Activated naive CD4-positive, alpha-beta T cell treated with anti-CD3 and anti-CD28 coated beads, Interleukin-2, amount 10 ng/mL, durations not matched to agents 7 days and 5 days (primary cell): ENCODE results near the gene CDH4.

Source experiments
- CTCF ChIA-PET: fragments of 350-600 bp; sonication (Branson Sonifier 250); formaldehyde crosslinking; loops from one replicate; lab custom pipeline; 2021; ENCODE audit warnings: antibody characterized with exemption; lab: Charles Lee
- DNase-seq: peaks from one replicate; pipeline ENCODE4 v3.0.0-alpha.2; 2020
- H3K27ac Mint-ChIP-seq: one replicate; pipeline ENCODE4 v1.8.0; 2021; ENCODE audit warnings: mild to moderate bottlenecking, moderate library complexity, mixed read lengths
- H3K27me3 Mint-ChIP-seq: one replicate; pipeline ENCODE4 v1.8.0; 2021; ENCODE audit warnings: mild to moderate bottlenecking, mixed read lengths
- H3K36me3 Mint-ChIP-seq: one replicate; pipeline ENCODE4 v1.8.0; 2021; ENCODE audit warnings: mixed read lengths
- H3K4me1 Mint-ChIP-seq: one replicate; pipeline ENCODE4 v1.8.0; 2021; ENCODE audit warnings: mixed read lengths
- H3K4me3 Mint-ChIP-seq: one replicate; pipeline ENCODE4 v1.8.0; 2021; ENCODE audit warnings: mild to moderate bottlenecking, moderate library complexity, mixed read lengths
- H3K9me3 Mint-ChIP-seq: one replicate; pipeline ENCODE4 v1.8.0; 2021; ENCODE audit warnings: mixed read lengths

CDH4 gene

DNA sequence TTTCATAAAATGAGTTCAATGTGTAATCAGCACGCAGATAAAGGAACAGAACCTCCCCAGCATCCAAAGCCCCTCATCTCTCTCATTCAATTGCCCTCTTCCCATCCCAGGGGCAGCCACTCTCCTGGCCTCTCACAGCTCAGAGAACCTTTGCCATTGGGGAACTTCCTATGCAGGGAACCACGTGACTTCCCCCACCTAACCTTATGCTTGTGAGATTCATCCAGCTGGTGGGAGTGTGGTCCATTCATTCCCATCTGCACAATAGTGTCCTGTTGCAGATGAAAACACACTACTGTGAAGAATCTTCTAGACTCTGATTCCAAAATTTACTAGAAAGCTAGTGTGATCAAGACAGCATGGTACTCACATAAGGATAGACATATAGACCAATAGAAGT lies 299.3 kb downstream of the CDH4 start:
- Mint-ChIP-seq H3K4me3 (no peak overlapping the region), H3K27ac (no peak overlapping the region), H3K4me1 (no peaks in the 10 kb centered on the region), H3K27me3 (no peaks in the 10 kb centered on the region), H3K36me3 (no peaks in the 10 kb centered on the region), H3K9me3 (peaks cover 22% of the 10 kb centered on the region)
- DNase-seq = no peak
- CTCF ChIA-PET = no interaction called here

DNA sequence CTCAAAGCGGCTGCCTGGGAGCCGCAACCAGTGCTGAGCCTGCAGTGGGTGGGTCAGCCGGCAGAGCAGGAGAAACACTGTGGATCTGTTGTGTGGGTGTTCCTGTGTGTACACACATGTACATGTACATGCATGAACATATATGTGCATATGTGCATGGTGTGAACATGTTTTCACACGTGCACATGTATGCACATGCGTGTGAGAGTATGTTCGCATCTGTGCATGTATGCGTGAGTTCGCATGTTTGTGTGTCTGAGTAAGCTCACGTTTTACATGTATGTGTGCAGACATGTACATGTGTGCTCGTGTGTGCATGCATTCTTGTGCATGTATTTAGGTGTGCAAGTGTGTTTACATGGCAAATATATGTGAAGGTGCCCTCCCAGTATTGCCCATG lies 302.6 kb downstream of the CDH4 start:
- H3K4me3 Mint-ChIP-seq = no peak overlapping the region
- DNase-seq = no peak
- CTCF ChIA-PET = no interaction called here
- H3K27ac Mint-ChIP-seq = no peak overlapping the region
- H3K4me1 Mint-ChIP-seq = no peaks in the 10 kb centered on the region
- no peaks in the 10 kb centered on the region for H3K27me3 Mint-ChIP-seq
- H3K9me3 Mint-ChIP-seq = peaks cover 22% of the 10 kb centered on the region
- no peaks in the 10 kb centered on the region for H3K36me3 Mint-ChIP-seq

DNA sequence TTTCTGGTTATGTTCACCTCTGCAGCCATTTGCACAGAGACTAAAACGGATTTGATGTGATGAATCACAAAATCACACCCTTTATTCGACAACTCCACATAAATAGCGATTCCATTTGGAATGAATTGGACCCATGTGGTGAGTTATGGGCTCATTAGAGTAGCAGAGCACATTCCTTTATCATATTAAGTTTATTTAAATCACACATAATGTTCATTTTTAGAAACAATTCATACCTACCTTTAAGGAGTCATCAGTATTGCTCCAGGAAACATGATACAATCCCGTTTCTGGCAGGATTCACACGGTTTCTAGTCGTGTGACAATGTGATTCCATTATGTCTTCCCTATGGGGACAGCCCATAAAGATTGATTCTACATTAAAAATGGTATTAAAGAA lies 303.5 kb downstream of the CDH4 start:
- H3K4me1 Mint-ChIP-seq = no peaks in the 10 kb centered on the region

DNA sequence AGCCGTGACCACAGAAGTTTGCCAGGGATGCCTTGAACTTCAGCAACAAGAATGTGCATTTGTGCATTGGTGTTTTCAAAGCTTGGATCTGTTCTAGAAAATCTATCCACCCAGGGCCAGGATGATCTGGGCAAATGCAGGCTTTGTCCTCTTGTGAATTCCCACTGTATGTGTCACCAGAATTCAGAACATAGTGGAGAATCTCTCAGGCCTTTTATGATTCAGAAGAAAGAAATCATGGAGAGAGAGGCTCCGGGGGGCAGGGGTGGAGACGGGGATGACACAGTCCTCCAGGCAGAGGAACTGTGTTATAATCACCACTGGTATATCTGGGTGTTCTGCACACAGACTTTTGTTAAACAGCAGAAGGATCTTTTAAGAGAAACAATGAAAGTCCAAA lies 304.1 kb downstream of the CDH4 start:
- Mint-ChIP-seq H3K36me3 (no peaks in the 10 kb centered on the region), H3K4me1 (no peaks in the 10 kb centered on the region), H3K27ac (no peak overlapping the region), H3K9me3 (peaks cover 21% of the 10 kb centered on the region), H3K4me3 (no peak overlapping the region), H3K27me3 (no peaks in the 10 kb centered on the region)
- no peak for DNase-seq
- CTCF ChIA-PET = no interaction called here

More for the DNA sequence above, 303.5 kb downstream of the CDH4 start:
- CTCF ChIA-PET = no interaction called here
- peaks cover 22% of the 10 kb centered on the region for H3K9me3 Mint-ChIP-seq
- no peak overlapping the region for H3K4me3 Mint-ChIP-seq
- no peaks in the 10 kb centered on the region for H3K36me3 Mint-ChIP-seq
- DNase-seq = no peak
- H3K27me3 Mint-ChIP-seq = no peaks in the 10 kb centered on the region
- no peak overlapping the region for H3K27ac Mint-ChIP-seq

DNA sequence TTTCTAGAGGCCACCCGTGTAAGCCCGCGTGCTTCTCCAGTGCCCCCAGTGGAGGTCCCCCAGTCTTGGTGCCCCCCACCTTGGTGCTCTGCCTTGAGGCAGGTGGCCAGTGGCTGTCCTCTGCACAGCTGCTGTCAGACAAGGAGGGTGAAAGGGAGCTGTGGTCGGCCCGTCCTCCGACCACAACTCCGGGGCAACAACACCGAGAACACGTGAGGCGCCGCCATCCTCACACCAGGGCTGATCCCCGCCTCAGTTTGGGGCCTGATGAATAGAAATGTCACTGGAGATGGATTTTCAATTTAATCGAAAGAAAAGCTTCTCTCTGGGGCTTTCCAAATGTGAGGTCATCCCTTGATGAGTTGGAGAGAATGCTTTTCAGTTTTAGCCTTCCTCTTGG lies 304.6 kb downstream of the CDH4 start:
- Mint-ChIP-seq H3K4me3 (no peak overlapping the region), H3K27me3 (no peaks in the 10 kb centered on the region), H3K36me3 (no peaks in the 10 kb centered on the region), H3K9me3 (peaks cover 16% of the 10 kb centered on the region), H3K27ac (no peak overlapping the region), H3K4me1 (no peaks in the 10 kb centered on the region)
- no peak for DNase-seq
- CTCF ChIA-PET = no interaction called here

DNA sequence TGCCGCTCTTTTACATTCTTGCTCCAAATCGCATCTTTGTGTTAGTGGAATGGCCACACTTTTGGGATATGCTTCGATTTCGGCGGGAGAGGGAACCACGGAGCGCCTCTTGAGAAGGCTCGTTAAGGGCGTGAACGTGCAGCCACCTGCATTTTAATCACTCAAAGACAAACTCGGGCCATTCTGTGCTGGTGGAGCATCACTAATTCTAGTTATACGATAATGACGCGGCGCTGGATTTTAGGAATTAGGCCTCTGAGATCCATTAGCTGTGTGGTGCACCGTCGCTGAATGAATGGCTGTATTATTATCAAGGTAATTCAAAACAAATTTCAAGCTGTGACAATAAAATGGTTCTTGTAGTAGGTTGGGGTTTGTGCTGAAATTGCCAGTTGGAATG lies 305.6 kb downstream of the CDH4 start:
- Mint-ChIP-seq H3K27me3 (no peaks in the 10 kb centered on the region), H3K4me3 (no peak overlapping the region), H3K27ac (no peak overlapping the region), H3K9me3 (peaks cover 12% of the 10 kb centered on the region), H3K4me1 (no peaks in the 10 kb centered on the region), H3K36me3 (no peaks in the 10 kb centered on the region)
- no peak for DNase-seq
- CTCF ChIA-PET = no interaction called here

DNA sequence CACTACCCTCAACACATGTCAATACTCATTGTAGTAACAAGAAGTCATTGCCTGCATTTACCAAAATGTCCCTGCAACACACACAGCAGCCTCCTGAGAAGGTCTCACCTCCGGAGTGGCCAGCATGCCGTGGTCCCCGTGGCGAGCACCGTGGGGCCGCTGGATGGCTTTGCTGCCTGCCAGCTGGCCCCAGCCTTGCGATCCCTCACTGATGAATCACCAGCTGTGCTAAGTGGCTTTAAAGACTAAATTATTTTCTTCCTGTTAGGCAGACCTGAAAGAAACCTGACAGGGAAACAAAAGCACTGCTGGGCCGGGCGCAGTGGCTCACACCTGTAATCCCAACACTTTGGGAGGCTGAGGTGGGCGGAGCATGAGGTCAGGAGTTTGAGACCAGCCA lies 306.7 kb downstream of the CDH4 start:
- Mint-ChIP-seq H3K4me3 (no peak overlapping the region), H3K27me3 (no peaks in the 10 kb centered on the region), H3K36me3 (no peaks in the 10 kb centered on the region), H3K9me3 (peaks cover 6% of the 10 kb centered on the region), H3K27ac (no peak overlapping the region), H3K4me1 (no peaks in the 10 kb centered on the region)
- DNase-seq = no peak
- CTCF ChIA-PET = no interaction called here

DNA sequence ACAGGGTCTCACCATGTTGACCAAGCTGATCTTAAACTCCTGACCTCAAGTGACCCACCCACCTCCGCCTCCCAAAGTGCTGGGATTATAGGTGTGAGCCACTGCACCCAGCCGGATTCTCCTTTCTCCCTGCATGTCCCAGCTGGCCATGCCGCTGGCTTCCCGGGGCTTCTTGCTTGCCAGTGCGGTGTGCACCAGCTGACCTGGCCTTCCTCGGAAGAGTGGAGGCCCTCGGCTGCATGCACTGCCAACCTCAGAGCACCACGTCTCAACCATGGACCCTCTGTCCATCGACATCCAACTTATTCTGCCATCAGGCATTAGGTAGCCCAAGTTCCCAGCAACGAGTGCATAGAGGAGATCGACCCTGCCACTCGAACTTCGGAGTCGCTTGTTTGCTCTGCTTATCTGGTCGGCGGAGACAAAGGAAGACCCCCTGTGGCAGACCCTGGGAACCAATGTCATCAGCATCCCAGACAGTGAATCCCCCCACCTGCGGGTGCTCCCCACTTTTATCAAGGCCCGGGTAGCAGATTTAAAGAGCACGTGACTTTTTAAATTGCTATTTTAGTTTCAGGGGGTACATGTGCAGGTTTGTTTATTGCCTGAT lies 307.8 kb downstream of the CDH4 start:
- H3K4me3 Mint-ChIP-seq = no peak overlapping the region

DNA sequence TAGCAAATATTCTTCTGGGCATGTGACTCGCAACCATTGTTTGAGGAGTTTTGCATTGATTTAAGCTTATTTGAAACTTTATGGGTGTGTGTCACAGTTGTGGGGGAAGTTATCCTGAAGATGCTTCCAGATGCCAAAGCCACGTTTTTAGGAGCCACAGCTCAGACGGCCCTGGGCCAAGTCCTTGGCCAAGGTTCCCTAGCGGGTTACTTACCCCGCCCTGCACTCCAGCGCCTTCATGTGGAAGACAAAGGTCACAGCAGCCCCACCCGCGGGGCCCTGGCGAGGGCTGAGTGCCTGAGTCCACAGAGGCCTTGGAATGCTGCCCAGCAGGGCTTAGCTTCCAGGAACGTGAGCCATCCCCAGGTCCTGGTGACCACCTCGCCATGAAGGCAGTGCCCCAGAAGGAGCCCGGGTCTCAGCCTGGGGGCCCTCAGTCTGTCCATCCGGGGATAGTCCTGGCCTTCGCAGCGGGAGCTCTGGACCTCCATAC lies 308.3 kb downstream of the CDH4 start:
- Mint-ChIP-seq H3K4me1 (no peaks in the 10 kb centered on the region), H3K36me3 (no peaks in the 10 kb centered on the region), H3K27ac (no peak overlapping the region), H3K27me3 (no peaks in the 10 kb centered on the region), H3K4me3 (no peak overlapping the region), H3K9me3 (peaks cover 4% of the 10 kb centered on the region)
- no peak for DNase-seq
- CTCF ChIA-PET = no interaction called here

More for the DNA sequence above, 307.8 kb downstream of the CDH4 start:
- H3K4me1 Mint-ChIP-seq = no peaks in the 10 kb centered on the region
- CTCF ChIA-PET = no interaction called here
- peaks cover 8% of the 10 kb centered on the region for H3K9me3 Mint-ChIP-seq
- H3K27ac Mint-ChIP-seq = no peak overlapping the region
- no peaks in the 10 kb centered on the region for H3K36me3 Mint-ChIP-seq
- no peaks in the 10 kb centered on the region for H3K27me3 Mint-ChIP-seq
- DNase-seq = no peak

DNA sequence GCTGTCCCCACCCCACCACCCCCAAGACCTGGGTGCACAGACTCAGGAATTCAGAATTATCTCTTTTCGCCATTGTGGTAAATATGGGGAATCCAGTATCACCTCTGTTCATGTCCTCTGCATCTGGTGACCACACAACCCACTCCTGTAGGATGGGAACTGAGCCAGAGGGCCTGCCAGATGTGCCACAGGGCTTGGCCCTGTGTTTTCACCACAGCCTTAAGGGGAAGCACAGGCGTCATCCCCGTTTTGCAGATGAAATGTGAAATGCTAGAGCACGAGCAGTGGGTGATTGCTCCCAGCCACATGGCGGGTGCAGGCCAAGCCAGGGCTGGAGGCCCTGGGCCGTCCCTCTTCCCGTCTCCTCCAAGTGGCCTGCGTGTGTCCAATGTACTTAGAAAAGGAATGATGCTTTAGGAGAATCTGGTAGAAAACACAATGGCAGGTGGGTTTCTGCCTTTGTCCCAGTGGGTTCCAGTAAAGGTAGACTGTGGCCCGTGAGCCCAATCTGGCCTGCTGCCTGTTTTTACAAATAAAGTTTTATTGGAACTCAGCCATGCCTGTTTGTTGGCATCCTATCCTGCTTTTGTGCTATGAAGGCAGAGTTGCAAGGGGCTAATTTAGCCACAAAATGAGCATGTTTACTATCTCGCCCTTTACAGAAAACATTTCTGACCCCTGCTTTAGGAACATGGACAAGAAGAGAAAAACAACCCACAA lies 309.2 kb downstream of the CDH4 start:
- H3K36me3 Mint-ChIP-seq = no peaks in the 10 kb centered on the region
- CTCF ChIA-PET = no interaction called here
- H3K9me3 Mint-ChIP-seq = peaks cover 8% of the 10 kb centered on the region
- no peaks in the 10 kb centered on the region for H3K4me1 Mint-ChIP-seq
- H3K4me3 Mint-ChIP-seq = no peak overlapping the region
- no peaks in the 10 kb centered on the region for H3K27me3 Mint-ChIP-seq
- no peak for DNase-seq
- H3K27ac Mint-ChIP-seq = no peak overlapping the region

DNA sequence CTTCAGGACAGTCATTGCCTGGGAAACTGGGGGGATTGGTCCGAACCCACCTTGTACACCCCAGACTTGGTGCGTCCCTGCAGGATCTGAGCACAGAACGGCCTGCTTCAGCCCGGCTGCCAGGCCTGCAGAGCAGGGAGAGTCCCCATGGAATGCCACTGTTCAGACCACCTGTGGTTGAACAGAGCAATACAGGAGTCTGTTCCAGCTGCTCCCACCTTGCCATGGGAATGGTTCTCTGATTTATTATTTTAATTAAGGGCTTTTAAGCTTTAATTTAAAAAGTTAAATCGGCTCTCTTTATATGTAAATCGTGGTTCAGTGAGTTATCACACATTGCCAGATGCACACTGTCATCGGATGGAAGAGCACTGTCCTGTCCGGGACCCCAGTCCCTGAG lies 310.4 kb downstream of the CDH4 start:
- CTCF ChIA-PET = no interaction called here
- Mint-ChIP-seq H3K36me3 (no peaks in the 10 kb centered on the region), H3K9me3 (peaks cover 10% of the 10 kb centered on the region), H3K27ac (no peak overlapping the region), H3K4me1 (no peaks in the 10 kb centered on the region), H3K27me3 (no peaks in the 10 kb centered on the region), H3K4me3 (no peak overlapping the region)
- DNase-seq = no peak

DNA sequence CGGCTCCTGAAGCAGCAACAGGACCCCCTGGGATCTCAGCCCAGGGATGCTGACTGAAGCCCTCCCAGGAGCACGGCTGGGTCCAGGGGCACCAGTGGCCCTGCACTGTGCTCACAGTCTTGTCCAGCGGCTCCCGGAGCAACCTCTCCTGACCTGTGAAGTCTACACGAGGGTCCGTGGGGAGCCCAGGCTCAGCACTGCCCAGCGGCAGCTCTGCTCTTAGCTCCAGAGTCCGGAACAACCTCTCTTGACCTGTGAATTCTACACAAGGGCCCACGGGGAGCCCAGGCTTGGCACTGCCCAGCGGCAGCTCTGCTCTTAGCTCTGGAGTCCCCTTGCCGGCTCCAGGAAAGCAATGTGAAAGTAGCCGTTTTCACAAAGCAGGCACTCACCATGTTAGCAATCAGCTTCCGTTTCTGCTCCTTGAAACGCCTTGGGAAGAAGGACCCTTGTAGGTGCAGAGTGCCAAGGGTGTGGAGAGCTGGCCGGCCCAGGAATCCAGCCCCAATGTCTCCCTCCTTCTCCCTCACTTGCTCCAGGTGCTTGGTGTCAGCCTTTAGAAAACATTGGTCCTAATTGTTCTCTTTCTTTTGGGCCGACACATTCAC lies 310.9 kb downstream of the CDH4 start:
- no peak for DNase-seq
- no peaks in the 10 kb centered on the region for H3K36me3 Mint-ChIP-seq
- no peaks in the 10 kb centered on the region for H3K27me3 Mint-ChIP-seq
- H3K27ac Mint-ChIP-seq = no peak overlapping the region
- H3K4me3 Mint-ChIP-seq = no peak overlapping the region
- CTCF ChIA-PET = no interaction called here
- no peaks in the 10 kb centered on the region for H3K4me1 Mint-ChIP-seq
- peaks cover 10% of the 10 kb centered on the region for H3K9me3 Mint-ChIP-seq

DNA sequence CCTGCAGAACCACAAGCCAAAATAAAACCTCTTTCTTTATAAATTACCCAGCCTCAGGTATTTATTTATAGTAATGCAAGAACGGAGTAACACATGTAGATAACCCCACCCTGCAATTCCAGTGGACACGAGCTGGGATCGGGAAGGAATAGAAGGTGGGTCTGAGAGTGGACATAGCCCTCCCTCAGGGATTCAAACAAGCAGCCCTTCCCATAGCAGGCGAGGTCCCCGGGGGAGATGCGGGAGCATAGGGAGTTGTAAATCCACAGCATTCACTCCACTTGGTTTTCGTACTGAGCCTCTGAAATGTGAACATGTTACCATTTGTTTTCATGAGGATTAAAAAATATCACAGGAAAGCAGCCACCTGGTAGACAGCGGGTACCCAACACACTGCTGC lies 312.6 kb downstream of the CDH4 start:
- no peak overlapping the region for H3K27ac Mint-ChIP-seq

DNA sequence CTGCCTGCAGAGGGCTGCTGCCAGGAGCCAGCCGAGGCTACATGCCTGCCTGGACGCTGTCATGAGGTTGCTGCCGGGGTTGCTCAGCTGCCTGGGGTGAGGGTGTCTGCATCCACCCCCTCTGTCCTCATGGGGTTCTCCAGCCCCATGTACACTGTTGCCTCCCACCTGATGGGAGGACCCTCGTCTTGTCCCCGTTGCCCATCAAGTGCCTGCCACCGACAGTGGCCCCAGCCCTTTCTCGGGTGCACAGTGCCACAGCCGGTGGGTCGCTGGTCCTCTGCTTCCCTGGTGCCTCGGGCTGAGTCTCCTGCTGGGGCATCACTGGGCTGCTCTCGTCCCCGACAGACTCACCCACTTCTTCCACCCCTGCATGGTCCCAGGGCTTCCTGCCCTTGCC lies 313.7 kb downstream of the CDH4 start:
- CTCF ChIA-PET = no interaction called here
- Mint-ChIP-seq H3K27ac (no peak overlapping the region), H3K27me3 (no peaks in the 10 kb centered on the region), H3K4me3 (no peak overlapping the region), H3K36me3 (no peaks in the 10 kb centered on the region), H3K4me1 (no peaks in the 10 kb centered on the region), H3K9me3 (peaks cover 10% of the 10 kb centered on the region)
- no peak for DNase-seq

More for the DNA sequence above, 312.6 kb downstream of the CDH4 start:
- no peaks in the 10 kb centered on the region for H3K27me3 Mint-ChIP-seq
- no peak overlapping the region for H3K4me3 Mint-ChIP-seq
- H3K4me1 Mint-ChIP-seq = no peaks in the 10 kb centered on the region
- CTCF ChIA-PET = no interaction called here
- H3K9me3 Mint-ChIP-seq = peaks cover 10% of the 10 kb centered on the region
- no peak for DNase-seq
- no peaks in the 10 kb centered on the region for H3K36me3 Mint-ChIP-seq

DNA sequence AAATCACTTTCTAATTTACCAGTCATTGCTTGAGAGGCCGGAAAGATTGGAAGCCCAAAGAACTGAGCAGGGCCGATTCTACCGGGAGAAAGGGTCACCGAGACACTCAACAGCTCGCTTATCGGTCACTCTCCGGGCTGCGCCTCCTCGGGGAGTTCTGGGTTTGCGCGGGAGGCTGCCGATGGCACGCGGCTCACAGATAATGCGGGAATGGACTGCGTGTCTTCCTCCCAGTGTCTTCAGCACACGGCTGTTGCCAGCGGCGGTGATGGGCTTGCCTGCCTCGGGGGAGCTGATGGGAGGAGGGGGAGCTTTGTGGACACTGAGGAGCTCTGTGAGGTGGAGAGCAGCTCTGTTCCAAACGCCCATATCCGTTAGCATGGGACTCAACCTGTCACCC lies 314.6 kb downstream of the CDH4 start:
- Mint-ChIP-seq H3K27ac (no peak overlapping the region), H3K4me3 (no peak overlapping the region), H3K36me3 (no peaks in the 10 kb centered on the region), H3K9me3 (peaks cover 10% of the 10 kb centered on the region), H3K4me1 (no peaks in the 10 kb centered on the region), H3K27me3 (no peaks in the 10 kb centered on the region)
- CTCF ChIA-PET = no interaction called here
- no peak for DNase-seq
